Left lobe of liver (tissue), 2 donors: ENCODE results near the gene BRK1. TPM values are rescaled to one million over a fixed set of nuclear protein-coding genes. Genes with fewer than 3 reads are reported as not detected.
"Not testable (repeated sequence)": the region's sequence is repeated elsewhere in the genome, so short reads cannot be mapped to it uniquely, and the experiment has no call there.

ENCODE experiments used
- ATAC-seq: fragments of 200-7000 bp; cut with Tn5 transposase; one replicate; pipeline ENCODE4 v1.9.1; 2020; ENCODE audit warnings: mild to moderate bottlenecking, moderate library complexity
- DNase-seq: peaks from one replicate; pipeline ENCODE4 v3.0.0-alpha.2; 2020; ENCODE audit warnings: low spot score
- total RNA-seq: library from RNA; stranded (reverse); gene quantifications from one replicate; pipeline ENCODE4 v1.2.1, GENCODE V29; 2021
- donor health status: DM: no; HTN: no; CAD: no; lungs with moderate emphysema.
- donor health status: DM: no; HTN: yes; CAD: no.

The BRK1 gene
- total RNA-seq, 1 donor from 2014 or later = 44.2 TPM

- ATAC-seq = not testable (repeated sequence)
These were observed 60.7 kb downstream of the BRK1 start for GRCh38 chr3:10176150-10176549.

More at GRCh38 chr3:10176150-10176549, 60.7 kb downstream of the BRK1 start:
- not testable (repeated sequence) for DNase-seq

Other genes starting within 250 kb of the BRK1 start
- 0.83 TPM for gene CIDEC, start 235.4 kb upstream of the BRK1 start, total RNA-seq
- 21.4 TPM for gene JAGN1, start 225.1 kb upstream of the BRK1 start, total RNA-seq
- 2.5 TPM for gene IL17RE, start 212.8 kb upstream of the BRK1 start, total RNA-seq
- gene IL17RC, start 198.6 kb upstream of the BRK1 start, total RNA-seq = 52.2 TPM
- 41.0 TPM for gene CRELD1, start 181.8 kb upstream of the BRK1 start, total RNA-seq
- gene PRRT3, start 163.3 kb upstream of the BRK1 start, total RNA-seq = 0.50 TPM
- gene EMC3, start 128.8 kb upstream of the BRK1 start, total RNA-seq = 64.2 TPM
- gene FANCD2, start 89.2 kb upstream of the BRK1 start, total RNA-seq = 0.65 TPM
- not detected for gene FANCD2OS, start 7.4 kb upstream of the BRK1 start, total RNA-seq
- 14.0 TPM for gene VHL, start 26.1 kb downstream of the BRK1 start, total RNA-seq
- 4.5 TPM for gene IRAK2, start 49.2 kb downstream of the BRK1 start, total RNA-seq
- gene TATDN2, start 132.8 kb downstream of the BRK1 start, total RNA-seq = 12.9 TPM
- 0.30 TPM for gene GHRL, start 177.3 kb downstream of the BRK1 start, total RNA-seq
- gene SEC13, start 205.4 kb downstream of the BRK1 start, total RNA-seq = 67.9 TPM